DMS53 (cell line): ENCODE data around the gene CUBN.

ENCODE experiments used
- DNase-seq: peaks from one replicate; lab custom pipeline; 2025; lab: John Stamatoyannopoulos, UW

The CUBN gene

GRCh38 chr10:16950656-16951601 is 178.7 kb downstream of the CUBN start:
- DNase-seq: no peak

- no peak for DNase-seq
These were observed 179.8 kb downstream of the CUBN start for GRCh38 chr10:16949816-16950215.

- no peak for DNase-seq
These were observed 181.2 kb downstream of the CUBN start for GRCh38 chr10:16948361-16948760.

GRCh38 chr10:16947069-16947468 is 182.5 kb downstream of the CUBN start:
- no peak for DNase-seq

- DNase-seq: no peak
These were observed 184.0 kb downstream of the CUBN start for GRCh38 chr10:16945593-16945992.

- no peak for DNase-seq
These were observed 184.6 kb downstream of the CUBN start for GRCh38 chr10:16944986-16945385.

- DNase-seq: no peak
These were observed 185.2 kb downstream of the CUBN start for GRCh38 chr10:16944402-16944801.

- no peak for DNase-seq
These were observed 186.0 kb downstream of the CUBN start for GRCh38 chr10:16943295-16944285.

GRCh38 chr10:16942381-16943078 is 187.1 kb downstream of the CUBN start:
- no peak for DNase-seq

GRCh38 chr10:16941870-16942269 is 187.7 kb downstream of the CUBN start:
- no peak for DNase-seq

- no peak for DNase-seq
These were observed 188.5 kb downstream of the CUBN start for GRCh38 chr10:16941067-16941466.

- DNase-seq: no peak
These were observed 190.7 kb downstream of the CUBN start for GRCh38 chr10:16938952-16939351.

GRCh38 chr10:16934461-16934860 is 195.2 kb downstream of the CUBN start:
- no peak for DNase-seq

- DNase-seq: no peak
These were observed 195.8 kb downstream of the CUBN start for GRCh38 chr10:16933783-16934182.

- DNase-seq: no peak
These were observed 197.7 kb downstream of the CUBN start for GRCh38 chr10:16931930-16932329.

- no peak for DNase-seq
These were observed 199.1 kb downstream of the CUBN start for GRCh38 chr10:16930540-16930939.

GRCh38 chr10:16929069-16929468 is 200.5 kb downstream of the CUBN start:
- DNase-seq: no peak

GRCh38 chr10:16927546-16927945 is 202.1 kb downstream of the CUBN start:
- DNase-seq: no peak

- no peak for DNase-seq
These were observed 205.9 kb downstream of the CUBN start for GRCh38 chr10:16923726-16924125.

GRCh38 chr10:16923309-16923708 is 206.3 kb downstream of the CUBN start:
- DNase-seq: no peak

GRCh38 chr10:16919121-16919982 is 210.3 kb downstream of the CUBN start:
- DNase-seq: no peak
